HG03280 (cell line): ENCODE measurements around the gene RPTOR.

Source experiments
- ATAC-seq: cut with Tn5 transposase; IDR thresholded peaks from one replicate; pipeline ENCODE4 v1.9.1; 2021; ENCODE audit warnings: mild to moderate bottlenecking, moderate library complexity; ENCODE audit not compliant: unreplicated experiment

The RPTOR gene

GRCh38 chr17:80639658-80640057 is 95.0 kb downstream of the RPTOR start:
- no peak for ATAC-seq

- ATAC-seq = no peak
These were observed 95.9 kb downstream of the RPTOR start for GRCh38 chr17:80640366-80641084.

- ATAC-seq = no peak
These were observed 98.9 kb downstream of the RPTOR start for GRCh38 chr17:80643326-80644099.

- no peak for ATAC-seq
These were observed 99.9 kb downstream of the RPTOR start for GRCh38 chr17:80644536-80644935.

- no peak for ATAC-seq
These were observed 101.2 kb downstream of the RPTOR start for GRCh38 chr17:80645706-80646325.

- no peak for ATAC-seq
These were observed 101.7 kb downstream of the RPTOR start for GRCh38 chr17:80646328-80646727.

GRCh38 chr17:80647746-80648145 is 103.1 kb downstream of the RPTOR start:
- no peak for ATAC-seq

GRCh38 chr17:80649200-80649644 is 104.6 kb downstream of the RPTOR start:
- ATAC-seq = no peak

GRCh38 chr17:80649672-80650330 is 105.2 kb downstream of the RPTOR start:
- no peak for ATAC-seq

GRCh38 chr17:80650331-80650672 is 105.7 kb downstream of the RPTOR start:
- no peak for ATAC-seq

GRCh38 chr17:80650751-80651518 is 106.3 kb downstream of the RPTOR start:
- ATAC-seq = no peak

- no peak for ATAC-seq
These were observed 108.2 kb downstream of the RPTOR start for GRCh38 chr17:80652756-80653330.

- no peak for ATAC-seq
These were observed 109.2 kb downstream of the RPTOR start for GRCh38 chr17:80653856-80654255.

GRCh38 chr17:80655608-80656007 is 111.0 kb downstream of the RPTOR start:
- no peak for ATAC-seq

GRCh38 chr17:80656590-80656989 is 112.0 kb downstream of the RPTOR start:
- no peak for ATAC-seq

GRCh38 chr17:80657561-80657960 is 112.9 kb downstream of the RPTOR start:
- no peak for ATAC-seq

- no peak for ATAC-seq
These were observed 114.2 kb downstream of the RPTOR start for GRCh38 chr17:80658821-80659220.

- ATAC-seq = no peak
These were observed 115.0 kb downstream of the RPTOR start for GRCh38 chr17:80659651-80660050.

GRCh38 chr17:80660527-80661198 is 116.0 kb downstream of the RPTOR start:
- ATAC-seq = no peak

GRCh38 chr17:80662557-80662956 is 117.9 kb downstream of the RPTOR start:
- ATAC-seq = no peak
